Ramos (cell line): Measurements from ENCODE around the gene LTA.
"Not testable (repeated sequence)": the region's sequence is repeated elsewhere in the genome, so short reads cannot be mapped to it uniquely, and the experiment has no call there.

Experiments
- in situ Hi-C: fragments of 300-500 bp; cut with MboI; formaldehyde crosslinking; loops from one replicate; pipeline ENCODE4 v1.14.3; 2022; ENCODE audit warnings: low sequenced_read_pairs; ENCODE audit not compliant: unreplicated experiment

The LTA gene

GRCh38 chr6:31582230-31582643 lies 10.1 kb downstream of the LTA start, which contains the start of gene LTB:
TSS of gene LTB (minus strand) at chr6:31582424. CDS start at chr6:31582417, 7 bp downstream.
- in situ Hi-C loops, result no loop called here

- in situ Hi-C loops, result no loop called here
Observed at GRCh38 chr6:31585491-31585890, 13.4 kb downstream of the LTA start.

- in situ Hi-C loops, result no loop called here
Observed at GRCh38 chr6:31586008-31586407, 13.9 kb downstream of the LTA start, which contains the start of gene LST1. TSS of gene LST1 (plus strand) at chr6:31586277. CDS start at chr6:31587300, 1,023 bp downstream.

GRCh38 chr6:31586599-31587281 lies 14.7 kb downstream of the LTA start:
- in situ Hi-C loops, result no loop called here

DNA sequence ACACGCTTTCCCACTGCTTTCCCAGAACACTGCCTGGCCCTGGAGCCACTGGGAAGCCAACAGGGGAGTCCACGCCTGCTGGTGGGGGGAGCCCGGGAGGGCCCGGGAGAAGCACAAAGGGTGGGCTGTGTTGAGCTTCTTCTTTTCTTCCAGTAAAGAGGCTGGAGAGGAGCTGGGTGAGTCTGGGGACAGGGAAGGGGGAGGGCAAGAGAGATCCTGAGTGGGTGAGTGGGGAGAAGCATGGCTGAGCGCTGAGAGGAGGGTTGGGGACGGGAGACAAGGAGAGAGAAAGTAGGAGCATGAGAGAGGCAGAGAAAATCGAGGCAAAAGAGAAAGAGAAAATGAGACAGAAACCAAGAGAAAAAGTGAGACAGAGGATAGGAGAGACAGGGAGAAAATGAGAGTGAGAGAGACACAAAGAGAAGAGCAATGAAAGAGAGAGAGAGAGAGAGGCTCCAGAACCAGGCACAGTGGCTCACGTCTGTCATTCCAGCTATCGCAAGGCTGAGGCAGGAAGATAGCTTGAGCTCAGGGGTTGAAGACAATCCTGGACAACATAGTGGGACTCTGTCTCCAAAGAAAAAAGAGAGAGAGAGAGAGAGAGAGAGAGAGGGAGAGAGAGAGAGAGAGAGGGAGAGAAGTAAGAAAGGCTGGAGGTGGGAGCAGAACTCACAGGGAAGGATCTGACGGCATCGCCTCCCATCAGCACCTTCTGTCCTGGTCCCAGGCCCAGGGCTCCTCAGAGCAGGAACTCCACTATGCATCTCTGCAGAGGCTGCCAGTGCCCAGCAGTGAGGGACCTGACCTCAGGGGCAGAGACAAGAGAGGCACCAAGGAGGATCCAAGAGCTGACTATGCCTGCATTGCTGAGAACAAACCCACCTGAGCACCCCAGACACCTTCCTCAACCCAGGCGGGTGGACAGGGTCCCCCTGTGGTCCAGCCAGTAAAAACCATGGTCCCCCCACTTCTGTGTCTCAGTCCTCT lies 16.0 kb downstream of the LTA start:
- in situ Hi-C loops, result no loop called here

DNA sequence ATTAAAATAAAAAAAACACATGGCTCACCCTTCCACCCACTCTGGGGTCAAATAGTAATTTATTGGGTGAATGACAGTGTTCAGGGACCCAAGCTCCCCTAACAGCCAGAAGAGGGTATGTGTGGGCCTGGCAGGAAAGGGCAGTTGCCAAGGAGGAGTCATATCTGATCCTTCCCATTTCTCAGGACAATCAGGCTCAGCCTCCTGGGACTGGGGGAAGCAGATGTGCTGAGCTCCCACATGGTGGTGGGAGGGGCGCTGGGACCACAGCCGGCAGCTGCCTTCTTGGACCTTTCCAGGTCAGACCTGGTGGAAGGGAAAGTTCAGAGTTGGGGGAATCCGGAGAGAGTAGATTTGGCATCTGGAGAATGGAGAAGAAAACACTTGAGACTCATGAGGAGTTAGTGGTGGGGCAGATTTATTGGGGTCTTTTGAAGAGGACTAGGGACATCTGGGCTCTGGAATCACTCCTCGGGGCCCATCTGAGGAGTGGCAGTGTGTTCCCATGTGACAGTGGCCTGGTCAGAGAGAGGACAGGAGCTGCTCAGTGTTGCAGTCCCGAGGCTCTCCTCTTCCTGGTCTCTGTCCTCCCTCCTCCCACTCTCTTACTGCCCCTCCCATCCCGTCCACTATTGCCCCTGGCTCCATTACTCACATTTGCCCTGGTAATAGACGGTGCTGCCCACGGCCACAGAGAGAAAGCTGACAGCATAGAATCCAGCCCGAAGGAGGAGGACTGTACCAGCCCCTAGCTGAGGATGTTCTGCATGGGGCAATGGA lies 17.0 kb downstream of the LTA start:
- in situ Hi-C loops, result no loop called here

- in situ Hi-C loops, result not testable (repeated sequence)
Observed at GRCh38 chr6:31590691-31591090, 18.6 kb downstream of the LTA start.

DNA sequence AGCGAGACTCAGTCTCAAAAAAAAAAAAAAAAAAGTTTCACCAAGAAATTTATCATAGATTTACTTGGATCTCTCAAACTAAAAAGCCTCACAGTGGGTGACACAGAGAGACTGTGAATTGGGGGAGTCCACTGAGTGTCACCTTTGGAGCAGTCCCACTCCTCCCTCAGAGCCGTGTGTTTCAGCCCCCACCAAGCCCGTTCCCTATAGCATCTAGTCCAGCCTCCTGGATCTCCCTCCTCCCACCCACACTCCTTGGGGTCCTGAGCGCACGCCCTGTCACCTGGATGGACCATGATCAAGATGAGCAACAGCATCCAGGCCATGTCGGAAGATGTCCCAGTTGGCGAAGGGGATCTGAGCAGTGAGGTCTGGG lies 20.3 kb downstream of the LTA start:
- in situ Hi-C loops, result no loop called here

DNA sequence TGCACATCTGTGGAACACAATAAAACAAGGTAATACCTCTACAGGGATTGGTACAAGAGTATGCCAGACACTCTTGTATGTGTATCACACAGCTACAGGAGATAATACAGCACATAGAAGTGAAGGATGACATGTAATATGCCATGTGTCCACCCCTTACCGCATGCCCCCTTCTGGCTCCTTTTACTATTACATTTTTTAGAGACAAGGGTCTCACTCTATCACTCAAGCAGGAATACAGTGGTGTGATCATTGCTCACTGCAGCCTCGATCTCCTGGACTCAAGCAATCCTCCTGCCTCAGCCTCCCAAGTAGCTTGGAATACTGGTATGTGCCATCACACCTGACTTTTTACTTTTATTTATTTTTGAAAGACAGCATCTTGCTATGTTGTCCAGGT lies 24.9 kb downstream of the LTA start:
- in situ Hi-C loops, result loop anchor here (5.0 kb wide), 2 partner anchors 50 to 105 kb away; partner anchors contain the start of genes ATP6V1G2 and NFKBIL1

DNA sequence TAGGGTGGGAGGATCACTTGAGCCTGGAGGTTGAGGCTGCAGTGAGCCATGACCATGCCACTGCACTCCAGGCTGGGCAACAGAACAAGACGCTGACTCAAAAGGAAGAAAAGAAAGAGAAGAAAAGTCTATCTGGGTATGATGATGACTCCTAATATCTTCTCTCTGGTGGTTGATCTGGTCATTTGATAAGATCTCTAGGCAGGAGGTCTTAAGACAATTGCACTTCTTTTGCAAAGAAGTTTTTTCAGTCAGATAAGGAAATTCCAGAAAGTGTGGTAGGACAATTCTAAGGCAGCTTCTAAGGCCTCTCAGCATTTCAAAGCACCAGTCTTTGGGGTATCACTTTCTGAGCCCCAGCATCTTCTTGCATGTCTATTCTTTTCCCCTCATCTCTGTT lies 35.2 kb downstream of the LTA start:
- in situ Hi-C loops, result no loop called here

GRCh38 chr6:31609519-31610406 lies 37.7 kb downstream of the LTA start:
- in situ Hi-C loops, result no loop called here

DNA sequence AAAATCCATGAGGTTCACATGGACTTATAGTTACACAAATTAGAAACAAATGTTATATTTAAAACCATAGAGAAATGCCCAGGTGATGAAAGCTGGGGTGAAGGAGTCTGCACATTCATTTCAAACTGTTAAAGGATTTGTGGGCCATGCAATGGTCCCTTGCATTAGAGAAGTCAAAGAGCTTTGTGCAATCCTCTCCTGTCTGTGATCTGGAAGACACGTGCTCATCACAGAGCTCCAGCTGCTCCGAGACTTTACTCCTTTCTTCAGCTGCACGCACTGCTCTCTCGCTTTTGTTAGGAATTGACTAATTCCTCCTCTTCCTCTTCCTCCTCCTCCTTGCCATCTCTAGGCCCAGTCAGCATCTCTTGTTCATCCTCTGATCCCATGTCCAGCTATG lies 38.9 kb downstream of the LTA start:
- in situ Hi-C loops, result no loop called here

GRCh38 chr6:31614075-31614619 lies 42.1 kb downstream of the LTA start:
- in situ Hi-C loops, result no loop called here

GRCh38 chr6:31614684-31615578 lies 42.8 kb downstream of the LTA start, which contains the start of gene AIF1:
TSS of gene AIF1 (plus strand) at chr6:31615234. CDS start at chr6:31615330, 96 bp downstream.
- in situ Hi-C loops, result no loop called here

- in situ Hi-C loops, result no loop called here
Observed at GRCh38 chr6:31615748-31616147, 43.7 kb downstream of the LTA start.

DNA sequence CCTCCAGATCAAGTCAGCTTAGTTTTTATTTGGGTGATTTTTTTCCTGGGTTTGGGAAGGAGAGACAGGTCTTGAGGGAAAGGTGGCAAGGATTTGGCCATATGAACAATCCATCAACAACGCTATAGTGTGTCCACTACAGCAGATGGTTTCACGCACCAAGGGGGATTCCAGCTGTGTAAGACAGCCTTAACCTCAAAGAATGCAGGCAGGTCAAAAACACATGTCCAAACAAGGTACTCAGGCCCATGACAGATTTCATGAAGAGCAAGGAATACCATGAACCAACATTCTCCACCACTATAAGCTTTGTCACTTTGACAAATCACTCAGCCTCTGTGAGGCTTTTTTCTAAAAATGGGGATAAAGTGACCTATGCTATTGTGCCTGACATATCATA lies 44.9 kb downstream of the LTA start:
- in situ Hi-C loops, result no loop called here

GRCh38 chr6:31619805-31620585 lies 47.9 kb downstream of the LTA start:
- in situ Hi-C loops, result no loop called here
